ENCODE measurements around the gene CHMP4B.

CHMP4B gene

DNA sequence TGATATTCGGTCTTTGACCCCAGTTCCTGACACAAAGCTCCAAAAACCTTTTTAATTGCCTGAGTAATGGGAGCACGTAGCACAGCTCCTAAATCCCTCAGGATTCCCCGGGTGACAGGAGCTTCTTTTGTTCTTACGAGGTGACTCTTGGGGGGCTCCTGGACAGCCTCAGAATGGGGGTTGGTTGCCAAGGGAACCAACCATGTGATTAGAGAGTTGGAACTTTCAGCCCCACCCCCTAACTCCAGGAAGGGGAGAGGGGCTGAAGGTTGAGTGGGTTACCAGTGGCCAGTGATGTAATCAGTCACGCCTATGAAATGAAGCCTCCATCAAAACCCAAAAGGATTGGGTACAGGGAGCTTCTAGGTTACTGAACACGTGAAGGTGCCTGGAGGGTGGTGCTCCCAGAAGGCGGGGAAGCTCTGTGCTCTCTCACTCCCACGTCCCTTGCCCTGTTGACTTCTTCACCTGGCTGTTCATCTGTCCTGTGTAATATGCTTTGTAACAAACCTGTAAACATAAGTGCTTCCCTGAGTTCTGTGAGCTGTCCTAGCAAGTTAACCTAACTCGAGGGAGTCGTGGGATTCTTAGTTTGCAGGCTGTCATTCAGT is 89.5 kb downstream of the CHMP4B start:
- no peak for DNase-seq (ENCODE audit: low spot score)

DNA sequence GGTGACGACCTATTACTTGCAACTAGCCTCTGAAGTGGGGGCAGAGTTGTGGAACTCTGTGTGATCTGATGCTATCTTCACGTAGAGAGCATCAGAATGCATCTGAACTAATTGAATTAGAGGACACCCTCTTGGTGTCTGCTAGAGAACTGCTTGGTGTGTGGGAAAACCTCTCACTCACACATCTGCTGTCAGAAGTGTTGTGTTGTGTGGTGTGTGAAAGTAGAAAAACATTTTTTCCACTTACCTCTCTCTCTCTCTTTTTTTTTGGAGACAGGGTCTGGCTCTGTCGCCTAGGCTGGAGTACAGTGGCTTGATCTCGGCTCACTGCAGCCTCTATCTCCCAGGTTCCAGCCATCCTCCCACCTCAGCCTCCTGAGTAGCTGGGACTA is 90.0 kb downstream of the CHMP4B start:
- DNase-seq (ENCODE audit: low spot score): no peak

DNA sequence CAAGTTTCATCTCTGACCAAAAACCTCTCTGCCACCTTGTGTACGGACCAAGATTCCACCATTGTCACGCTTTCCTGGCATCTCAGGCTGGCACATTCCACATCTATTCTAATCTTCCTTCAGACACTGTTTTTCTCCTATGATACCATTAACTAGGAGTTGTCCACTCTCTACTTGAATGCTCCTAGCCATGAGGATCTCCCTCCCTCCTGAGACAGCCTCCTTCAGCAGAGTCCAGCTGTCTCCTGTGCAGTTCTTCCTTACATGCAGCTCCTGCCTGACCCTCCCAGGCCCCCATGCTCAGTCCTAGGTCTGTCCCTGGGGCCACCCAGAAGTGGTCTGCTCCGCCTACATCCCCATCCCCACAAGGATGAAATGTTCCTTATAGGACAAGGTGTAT is 90.9 kb downstream of the CHMP4B start:
- no peak for DNase-seq (ENCODE audit: low spot score)
